ENCODE data around the gene USP6NL. TPM values are rescaled to one million over a fixed set of nuclear protein-coding genes. Genes with fewer than 3 reads are reported as not detected.

Gene USP6NL
- total and polyA plus RNA-seq, 2 of the 13 experiments (the other 11 are each of a cell fraction or from before 2014, with no cell fraction given): 10.5 to 22.9 TPM

DNA sequence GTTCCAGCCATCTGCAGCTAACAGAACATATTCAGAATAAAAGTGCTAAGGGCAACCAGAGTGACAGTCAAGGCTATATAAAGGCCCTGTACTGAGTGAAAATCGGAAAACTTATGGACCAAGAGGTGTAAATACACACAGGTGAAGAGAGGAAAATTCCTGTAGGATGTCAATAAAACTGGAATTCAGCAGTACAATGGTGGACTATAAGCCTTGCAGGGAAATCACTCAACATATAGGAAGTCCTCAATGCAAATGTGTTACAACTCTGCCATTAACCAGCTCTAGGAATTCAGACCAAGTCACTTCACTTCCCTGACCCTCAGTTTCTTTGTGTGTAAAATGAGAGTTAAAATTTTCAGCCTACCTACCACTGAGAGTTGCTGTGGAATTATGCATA lies 7.7 kb downstream of the USP6NL start (continued):
- peak; percentile 63 for TF ChIP-seq FOXA3 (CRISPR knock-in tag; IDR thresholded peaks at IDR 0.05)
- peak; percentile 26; the same call in 1 of the 2 replicates for TF ChIP-seq CEBPG (CRISPR knock-in tag; IDR thresholded peaks at IDR 0.05)
- peak; percentile 47; the same call in 1 of the 2 replicates for TF ChIP-seq ETV5 (CRISPR knock-in tag; IDR thresholded peaks at IDR 0.05; ENCODE audit: borderline replicate concordance)
- TF ChIP-seq, protein P1, sequence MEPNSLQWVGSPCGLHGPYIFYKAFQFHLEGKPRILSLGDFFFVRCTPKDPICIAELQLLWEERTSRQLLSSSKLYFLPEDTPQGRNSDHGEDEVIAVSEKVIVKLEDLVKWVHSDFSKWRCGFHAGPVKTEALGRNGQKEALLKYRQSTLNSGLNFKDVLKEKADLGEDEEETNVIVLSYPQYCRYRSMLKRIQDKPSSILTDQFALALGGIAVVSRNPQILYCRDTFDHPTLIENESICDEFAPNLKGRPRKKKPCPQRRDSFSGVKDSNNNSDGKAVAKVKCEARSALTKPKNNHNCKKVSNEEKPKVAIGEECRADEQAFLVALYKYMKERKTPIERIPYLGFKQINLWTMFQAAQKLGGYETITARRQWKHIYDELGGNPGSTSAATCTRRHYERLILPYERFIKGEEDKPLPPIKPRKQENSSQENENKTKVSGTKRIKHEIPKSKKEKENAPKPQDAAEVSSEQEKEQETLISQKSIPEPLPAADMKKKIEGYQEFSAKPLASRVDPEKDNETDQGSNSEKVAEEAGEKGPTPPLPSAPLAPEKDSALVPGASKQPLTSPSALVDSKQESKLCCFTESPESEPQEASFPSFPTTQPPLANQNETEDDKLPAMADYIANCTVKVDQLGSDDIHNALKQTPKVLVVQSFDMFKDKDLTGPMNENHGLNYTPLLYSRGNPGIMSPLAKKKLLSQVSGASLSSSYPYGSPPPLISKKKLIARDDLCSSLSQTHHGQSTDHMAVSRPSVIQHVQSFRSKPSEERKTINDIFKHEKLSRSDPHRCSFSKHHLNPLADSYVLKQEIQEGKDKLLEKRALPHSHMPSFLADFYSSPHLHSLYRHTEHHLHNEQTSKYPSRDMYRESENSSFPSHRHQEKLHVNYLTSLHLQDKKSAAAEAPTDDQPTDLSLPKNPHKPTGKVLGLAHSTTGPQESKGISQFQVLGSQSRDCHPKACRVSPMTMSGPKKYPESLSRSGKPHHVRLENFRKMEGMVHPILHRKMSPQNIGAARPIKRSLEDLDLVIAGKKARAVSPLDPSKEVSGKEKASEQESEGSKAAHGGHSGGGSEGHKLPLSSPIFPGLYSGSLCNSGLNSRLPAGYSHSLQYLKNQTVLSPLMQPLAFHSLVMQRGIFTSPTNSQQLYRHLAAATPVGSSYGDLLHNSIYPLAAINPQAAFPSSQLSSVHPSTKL (CRISPR knock-in tag; IDR thresholded peaks at IDR 0.05): peak; percentile 69; the same call in 1 of the 2 replicates
- TF ChIP-seq, protein P2, sequence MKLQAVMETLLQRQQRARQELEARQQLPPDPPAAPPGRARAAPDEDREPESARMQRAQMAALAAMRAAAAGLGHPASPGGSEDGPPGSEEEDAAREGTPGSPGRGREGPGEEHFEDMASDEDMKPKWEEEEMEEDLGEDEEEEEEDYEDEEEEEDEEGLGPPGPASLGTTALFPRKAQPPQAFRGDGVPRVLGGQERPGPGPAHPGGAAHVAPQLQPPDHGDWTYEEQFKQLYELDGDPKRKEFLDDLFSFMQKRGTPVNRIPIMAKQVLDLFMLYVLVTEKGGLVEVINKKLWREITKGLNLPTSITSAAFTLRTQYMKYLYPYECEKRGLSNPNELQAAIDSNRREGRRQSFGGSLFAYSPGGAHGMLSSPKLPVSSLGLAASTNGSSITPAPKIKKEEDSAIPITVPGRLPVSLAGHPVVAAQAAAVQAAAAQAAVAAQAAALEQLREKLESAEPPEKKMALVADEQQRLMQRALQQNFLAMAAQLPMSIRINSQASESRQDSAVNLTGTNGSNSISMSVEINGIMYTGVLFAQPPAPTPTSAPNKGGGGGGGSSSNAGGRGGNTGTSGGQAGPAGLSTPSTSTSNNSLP (IDR thresholded peaks at IDR 0.05; ENCODE audit: low read depth, low read length): peak; percentile 55; the same call in 1 of the 2 replicates
- no peak for TF ChIP-seq CENPX (CRISPR knock-in tag; IDR thresholded peaks at IDR 0.05)
- TF ChIP-seq, protein P3, sequence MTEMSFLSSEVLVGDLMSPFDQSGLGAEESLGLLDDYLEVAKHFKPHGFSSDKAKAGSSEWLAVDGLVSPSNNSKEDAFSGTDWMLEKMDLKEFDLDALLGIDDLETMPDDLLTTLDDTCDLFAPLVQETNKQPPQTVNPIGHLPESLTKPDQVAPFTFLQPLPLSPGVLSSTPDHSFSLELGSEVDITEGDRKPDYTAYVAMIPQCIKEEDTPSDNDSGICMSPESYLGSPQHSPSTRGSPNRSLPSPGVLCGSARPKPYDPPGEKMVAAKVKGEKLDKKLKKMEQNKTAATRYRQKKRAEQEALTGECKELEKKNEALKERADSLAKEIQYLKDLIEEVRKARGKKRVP (CRISPR knock-in tag; IDR thresholded peaks at IDR 0.05): no peak
- peak; percentile 44; the same call in 1 of the 2 replicates for TF ChIP-seq NCOA2 (CRISPR knock-in tag; IDR thresholded peaks at IDR 0.05)
- TF ChIP-seq ZNF234 (CRISPR knock-in tag; conservative IDR thresholded peaks at IDR 0.05): no peak
- peak; percentile 63 for TF ChIP-seq TEAD3 (CRISPR knock-in tag; optimal IDR thresholded peaks at IDR 0.05; ENCODE audit: borderline replicate concordance)
- 0 out of 2 replicates have a peak, but pooled peaks have one; percentile 26 for TF ChIP-seq MED1 (CRISPR knock-in tag; IDR thresholded peaks at IDR 0.05)
- no peak for TF ChIP-seq NFIB (CRISPR knock-in tag; IDR thresholded peaks at IDR 0.05; ENCODE audit: borderline replicate concordance)
- TF ChIP-seq, protein P4, sequence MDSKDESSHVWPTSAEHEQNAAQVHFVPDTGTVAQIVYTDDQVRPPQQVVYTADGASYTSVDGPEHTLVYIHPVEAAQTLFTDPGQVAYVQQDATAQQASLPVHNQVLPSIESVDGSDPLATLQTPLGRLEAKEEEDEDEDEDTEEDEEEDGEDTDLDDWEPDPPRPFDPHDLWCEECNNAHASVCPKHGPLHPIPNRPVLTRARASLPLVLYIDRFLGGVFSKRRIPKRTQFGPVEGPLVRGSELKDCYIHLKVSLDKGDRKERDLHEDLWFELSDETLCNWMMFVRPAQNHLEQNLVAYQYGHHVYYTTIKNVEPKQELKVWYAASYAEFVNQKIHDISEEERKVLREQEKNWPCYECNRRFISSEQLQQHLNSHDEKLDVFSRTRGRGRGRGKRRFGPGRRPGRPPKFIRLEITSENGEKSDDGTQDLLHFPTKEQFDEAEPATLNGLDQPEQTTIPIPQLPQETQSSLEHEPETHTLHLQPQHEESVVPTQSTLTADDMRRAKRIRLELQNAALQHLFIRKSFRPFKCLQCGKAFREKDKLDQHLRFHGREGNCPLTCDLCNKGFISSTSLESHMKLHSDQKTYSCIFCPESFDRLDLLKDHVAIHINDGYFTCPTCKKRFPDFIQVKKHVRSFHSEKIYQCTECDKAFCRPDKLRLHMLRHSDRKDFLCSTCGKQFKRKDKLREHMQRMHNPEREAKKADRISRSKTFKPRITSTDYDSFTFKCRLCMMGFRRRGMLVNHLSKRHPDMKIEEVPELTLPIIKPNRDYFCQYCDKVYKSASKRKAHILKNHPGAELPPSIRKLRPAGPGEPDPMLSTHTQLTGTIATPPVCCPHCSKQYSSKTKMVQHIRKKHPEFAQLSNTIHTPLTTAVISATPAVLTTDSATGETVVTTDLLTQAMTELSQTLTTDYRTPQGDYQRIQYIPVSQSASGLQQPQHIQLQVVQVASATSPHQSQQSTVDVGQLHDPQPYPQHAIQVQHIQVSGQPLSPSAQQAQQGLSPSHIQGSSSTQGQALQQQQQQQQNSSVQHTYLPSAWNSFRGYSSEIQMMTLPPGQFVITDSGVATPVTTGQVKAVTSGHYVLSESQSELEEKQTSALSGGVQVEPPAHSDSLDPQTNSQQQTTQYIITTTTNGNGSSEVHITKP (CRISPR knock-in tag; IDR thresholded peaks at IDR 0.05; ENCODE audit: low read depth): no peak
- peak; percentile 67 for TF ChIP-seq SAP130 (CRISPR knock-in tag; IDR thresholded peaks at IDR 0.05; ENCODE audit: low read depth)
- peak; percentile 53; the same call in 1 of the 2 replicates for TF ChIP-seq BCL6 (CRISPR knock-in tag; IDR thresholded peaks at IDR 0.05)
- peak; percentile 12; the same call in 1 of the 2 replicates for TF ChIP-seq SIX1 (CRISPR knock-in tag; IDR thresholded peaks at IDR 0.05; ENCODE audit: borderline replicate concordance)
- TF ChIP-seq ZBTB20 (CRISPR knock-in tag; IDR thresholded peaks at IDR 0.05; ENCODE audit: borderline replicate concordance, low read depth): peak; percentile 99
- TF ChIP-seq MIER3 (CRISPR knock-in tag; IDR thresholded peaks at IDR 0.05; ENCODE audit: borderline replicate concordance): no peak
- TF ChIP-seq, protein P5, sequence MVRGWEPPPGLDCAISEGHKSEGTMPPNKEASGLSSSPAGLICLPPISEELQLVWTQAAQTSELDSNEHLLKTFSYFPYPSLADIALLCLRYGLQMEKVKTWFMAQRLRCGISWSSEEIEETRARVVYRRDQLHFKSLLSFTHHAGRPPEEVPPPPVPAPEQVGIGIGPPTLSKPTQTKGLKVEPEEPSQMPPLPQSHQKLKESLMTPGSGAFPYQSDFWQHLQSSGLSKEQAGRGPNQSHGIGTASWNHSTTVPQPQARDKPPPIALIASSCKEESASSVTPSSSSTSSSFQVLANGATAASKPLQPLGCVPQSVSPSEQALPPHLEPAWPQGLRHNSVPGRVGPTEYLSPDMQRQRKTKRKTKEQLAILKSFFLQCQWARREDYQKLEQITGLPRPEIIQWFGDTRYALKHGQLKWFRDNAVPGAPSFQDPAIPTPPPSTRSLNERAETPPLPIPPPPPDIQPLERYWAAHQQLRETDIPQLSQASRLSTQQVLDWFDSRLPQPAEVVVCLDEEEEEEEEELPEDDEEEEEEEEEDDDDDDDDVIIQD (CRISPR knock-in tag; IDR thresholded peaks at IDR 0.05; ENCODE audit: low read depth): peak; percentile 47; the same call in 1 of the 2 replicates

All from HepG2 (cell line).